Stimulated activated naive CD8-positive, alpha-beta T cell treated with anti-CD3 and anti-CD28 coated beads, Interleukin-15, Interleukin-2, amounts not matched to agents 100 U/mL and 50 U/mL, for 24 hours (primary cell): ENCODE measurements around the gene LCN15.
A peak's percentile ranks its signal among the peaks of the same experiment; 100 is the strongest.
"Not testable (repeated sequence)": the region's sequence is repeated elsewhere in the genome, so short reads cannot be mapped to it uniquely, and the experiment has no call there.

Experiments used
- ATAC-seq: fragments of 150-1000 bp; cut with Tn5 transposase; one replicate; pipeline ENCODE4 v1.10.0; 2021
- DNase-seq: peaks from one replicate; pipeline ENCODE4 v3.0.0; 2021

LCN15 gene

DNA sequence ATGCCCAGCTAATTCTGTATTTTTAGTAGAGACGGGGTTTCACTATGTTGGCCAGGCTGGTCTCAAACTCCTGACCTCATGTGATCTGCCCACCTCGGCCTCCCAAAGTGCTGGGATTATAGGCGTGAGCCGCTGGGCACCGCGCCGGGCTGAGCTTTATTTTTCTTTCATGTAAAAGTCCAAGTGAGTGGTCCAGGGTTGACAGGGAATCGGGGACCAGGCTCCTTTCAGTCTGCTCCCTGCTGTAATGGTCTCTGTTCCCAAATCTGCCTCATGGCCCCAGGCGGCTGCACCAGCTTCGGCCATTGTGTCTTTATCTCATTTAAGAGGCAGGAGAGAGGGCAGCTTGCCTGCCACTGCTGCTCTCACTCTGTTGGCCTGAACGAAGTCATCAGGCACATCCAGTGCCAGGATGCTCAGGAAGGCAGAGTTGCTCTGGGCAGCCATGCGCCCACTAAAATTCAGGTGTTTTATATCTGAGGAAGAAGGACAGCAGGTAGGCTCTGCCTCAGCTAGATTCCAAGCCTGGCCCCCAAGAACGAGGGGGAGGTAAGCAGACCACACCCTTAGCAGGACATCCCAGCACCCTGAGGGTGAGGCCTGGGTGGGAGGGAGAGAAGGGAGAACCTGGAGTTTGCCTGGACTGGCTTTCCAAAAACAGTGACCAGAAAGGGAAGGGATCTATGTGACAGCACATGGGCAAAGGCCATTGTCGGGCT lies 30.1 kb upstream of the LCN15 start:
- ATAC-seq = no peak
- DNase-seq = no peak

DNA sequence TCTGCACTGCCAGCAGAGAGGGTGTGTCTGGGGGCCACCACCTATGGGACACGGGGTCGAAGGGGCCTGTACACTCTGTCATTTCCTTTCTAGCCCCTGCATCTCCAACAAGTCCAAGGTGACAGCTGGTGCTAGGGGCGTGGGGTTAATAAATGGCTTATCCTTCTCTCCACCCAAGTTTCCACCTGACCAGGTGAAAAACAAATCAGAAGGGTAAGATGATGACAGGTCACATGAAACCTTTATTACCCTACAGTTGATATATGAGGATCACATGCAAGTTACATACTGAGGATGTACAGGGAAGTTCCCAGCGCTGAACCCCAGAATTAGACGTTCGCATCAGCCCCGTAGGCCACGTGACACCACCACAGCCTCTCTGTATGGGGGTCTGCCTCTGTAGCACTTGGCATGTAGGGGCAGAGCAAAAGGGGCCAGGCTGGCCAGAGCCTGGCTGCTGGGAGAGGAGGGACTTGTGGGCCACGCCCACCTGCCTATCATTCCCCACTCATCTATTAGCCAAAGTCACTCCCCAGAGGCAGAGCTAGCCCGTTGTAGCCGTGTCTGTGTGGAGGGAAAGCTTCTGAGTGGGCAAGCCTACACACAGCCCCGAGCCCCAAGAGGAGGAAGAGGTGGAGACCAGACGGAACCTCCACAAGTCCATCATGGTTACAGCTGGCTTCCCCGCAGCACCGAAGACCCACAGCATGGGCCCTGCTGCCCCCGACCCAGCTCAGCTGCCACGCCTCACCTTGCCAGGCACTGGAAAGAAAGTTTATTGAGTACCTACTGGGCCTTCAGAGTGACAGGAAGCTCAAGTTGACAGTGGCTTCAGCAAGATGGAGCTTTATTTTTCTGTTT lies 29.0 kb upstream of the LCN15 start:
- ATAC-seq = no peak
- DNase-seq = no peak

DNA sequence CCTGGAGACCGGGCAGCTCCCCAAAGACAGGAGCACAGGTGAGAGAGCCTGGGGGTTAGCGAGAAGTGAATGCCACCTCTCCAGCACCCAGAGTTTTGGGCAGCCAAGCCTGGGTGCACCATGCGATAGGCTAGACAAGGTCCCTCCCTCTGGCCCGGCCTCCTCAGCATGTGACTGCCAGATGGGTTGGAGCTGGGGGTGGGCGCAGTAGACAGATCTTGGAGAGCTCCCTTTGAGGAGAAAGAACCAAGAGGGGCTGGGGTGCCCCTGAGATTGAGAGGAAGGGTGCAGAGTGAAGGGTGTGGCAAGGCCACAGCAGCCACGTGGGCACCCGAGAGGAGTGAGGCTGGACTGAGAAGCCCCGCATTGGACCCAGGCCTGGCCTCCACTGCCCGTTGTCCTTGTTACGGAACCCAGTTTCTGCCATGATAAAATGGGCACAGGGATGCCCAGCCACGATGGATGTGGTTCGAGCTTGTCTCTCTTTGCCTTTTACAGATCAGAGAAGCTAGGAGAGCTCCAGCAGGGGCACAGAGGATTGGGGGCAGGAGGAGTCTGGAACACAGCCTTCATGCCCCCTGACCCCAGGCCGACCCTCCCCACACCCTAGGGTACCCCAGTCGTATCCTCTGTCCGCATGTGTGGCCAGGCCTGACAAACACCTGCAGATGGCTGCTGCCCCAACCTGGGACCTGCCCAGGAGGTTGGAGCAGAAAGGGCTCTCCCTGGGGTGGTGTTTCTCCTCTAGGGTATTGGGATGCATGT lies 28.2 kb upstream of the LCN15 start:
- no peak for ATAC-seq
- DNase-seq = no peak

DNA sequence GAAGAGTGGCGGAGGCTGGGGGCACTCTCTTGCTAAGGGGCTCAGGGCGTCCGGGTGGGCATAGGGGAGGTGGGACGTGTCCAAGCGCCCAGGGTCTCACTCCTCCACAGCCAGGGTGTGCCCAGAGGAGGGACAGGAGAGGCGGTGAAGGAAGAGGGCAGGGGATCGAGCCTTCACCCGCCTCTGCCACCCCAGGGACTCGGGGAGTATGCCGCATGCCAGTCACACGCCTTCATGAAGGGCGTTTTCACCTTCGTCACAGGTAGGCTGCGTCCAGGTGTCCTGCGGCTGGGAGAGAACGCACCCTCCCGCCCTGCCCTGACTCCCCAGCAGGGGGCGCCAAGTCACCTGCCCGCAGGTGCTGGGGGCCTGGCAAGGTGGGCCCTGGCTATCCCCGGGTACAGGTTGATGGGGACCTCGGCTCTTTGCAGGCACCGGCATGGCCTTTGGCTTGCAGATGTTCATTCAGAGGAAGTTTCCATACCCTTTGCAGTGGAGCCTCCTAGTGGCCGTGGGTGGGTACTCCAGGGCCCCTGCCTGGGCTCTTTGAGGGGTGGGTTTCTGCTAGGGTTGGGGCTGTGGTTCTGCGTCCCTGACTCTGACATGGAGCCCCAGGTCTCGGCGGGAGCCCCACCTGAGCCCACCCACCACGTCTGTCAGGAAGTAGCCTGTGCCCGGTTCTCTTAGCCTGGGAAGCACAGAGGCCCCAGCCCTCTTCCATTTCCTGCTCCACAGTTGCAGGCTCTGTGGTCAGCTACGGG lies 27.4 kb upstream of the LCN15 start:
- peak; percentile 73 for DNase-seq
- peak; percentile 0 for ATAC-seq

DNA sequence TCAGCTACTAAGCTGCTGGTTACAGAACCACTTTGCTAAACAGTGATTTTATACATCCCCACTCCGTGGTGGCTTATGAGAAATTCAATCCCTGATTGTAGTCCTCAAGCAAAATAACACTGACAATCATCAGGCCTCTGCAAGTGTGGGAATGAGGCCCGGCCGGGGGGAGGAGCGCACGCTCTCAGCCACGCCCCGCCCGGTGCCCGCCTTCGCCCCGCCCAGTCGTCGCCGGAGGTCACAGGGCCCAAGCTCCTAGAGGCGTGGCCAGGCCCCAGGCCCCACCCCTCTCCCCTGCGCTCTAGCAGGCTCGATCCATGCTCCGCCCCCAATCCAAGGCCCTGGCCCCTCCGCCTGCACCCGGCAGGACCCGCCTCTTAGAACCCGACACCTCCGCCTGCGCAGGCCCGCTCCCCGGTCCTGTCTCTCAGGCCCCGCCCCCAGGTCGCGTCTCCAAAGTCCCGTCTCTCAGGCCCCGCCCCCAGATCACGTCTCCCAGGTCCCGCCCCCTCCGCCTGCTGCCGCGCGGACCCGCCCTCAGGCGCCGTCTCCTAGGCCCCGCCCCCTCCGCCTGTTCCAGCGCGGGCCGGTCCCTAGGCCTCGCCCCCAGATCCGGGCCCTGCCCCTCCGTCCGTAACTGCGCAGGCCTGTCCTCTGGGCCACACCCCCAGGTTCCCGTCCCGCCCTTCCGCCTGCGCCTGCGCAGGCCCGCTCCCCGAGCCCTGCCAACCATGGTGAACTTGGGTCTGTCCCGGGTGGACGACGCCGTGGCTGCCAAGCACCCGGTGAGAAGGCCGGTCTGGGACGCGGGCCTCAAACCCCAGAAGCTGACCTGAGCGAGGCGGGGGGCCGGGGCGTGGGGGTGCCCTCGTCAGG lies 26.6 kb upstream of the LCN15 start, which contains the start of gene TMEM141:
TMEM141 (plus strand) TSS at position 705 of the 876 bp plus-strand sequence; CDS start at position 732, 27 bp downstream.
- DNase-seq = peak; percentile 100
- ATAC-seq = peak; percentile 95

DNA sequence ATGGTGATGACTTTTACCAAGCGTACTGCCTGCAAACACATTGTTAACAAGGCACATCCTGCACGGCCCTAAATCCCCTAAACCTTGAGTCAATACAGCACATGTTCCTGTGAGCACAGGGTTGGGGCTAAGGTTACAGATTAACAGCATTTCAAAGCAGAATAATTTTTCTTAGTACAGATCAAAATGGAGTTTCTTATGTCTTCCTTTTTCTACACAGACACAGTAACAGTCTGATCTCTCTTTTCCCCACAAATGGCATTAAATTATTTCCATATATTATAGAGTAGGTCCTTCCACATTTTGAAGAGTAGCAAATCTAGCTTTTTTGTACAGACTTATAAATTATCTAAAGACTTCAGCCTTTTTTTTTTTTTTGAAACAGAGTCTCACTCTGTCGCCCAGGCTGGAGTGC lies 25.2 kb upstream of the LCN15 start:
- DNase-seq (no peak), ATAC-seq (no peak)

DNA sequence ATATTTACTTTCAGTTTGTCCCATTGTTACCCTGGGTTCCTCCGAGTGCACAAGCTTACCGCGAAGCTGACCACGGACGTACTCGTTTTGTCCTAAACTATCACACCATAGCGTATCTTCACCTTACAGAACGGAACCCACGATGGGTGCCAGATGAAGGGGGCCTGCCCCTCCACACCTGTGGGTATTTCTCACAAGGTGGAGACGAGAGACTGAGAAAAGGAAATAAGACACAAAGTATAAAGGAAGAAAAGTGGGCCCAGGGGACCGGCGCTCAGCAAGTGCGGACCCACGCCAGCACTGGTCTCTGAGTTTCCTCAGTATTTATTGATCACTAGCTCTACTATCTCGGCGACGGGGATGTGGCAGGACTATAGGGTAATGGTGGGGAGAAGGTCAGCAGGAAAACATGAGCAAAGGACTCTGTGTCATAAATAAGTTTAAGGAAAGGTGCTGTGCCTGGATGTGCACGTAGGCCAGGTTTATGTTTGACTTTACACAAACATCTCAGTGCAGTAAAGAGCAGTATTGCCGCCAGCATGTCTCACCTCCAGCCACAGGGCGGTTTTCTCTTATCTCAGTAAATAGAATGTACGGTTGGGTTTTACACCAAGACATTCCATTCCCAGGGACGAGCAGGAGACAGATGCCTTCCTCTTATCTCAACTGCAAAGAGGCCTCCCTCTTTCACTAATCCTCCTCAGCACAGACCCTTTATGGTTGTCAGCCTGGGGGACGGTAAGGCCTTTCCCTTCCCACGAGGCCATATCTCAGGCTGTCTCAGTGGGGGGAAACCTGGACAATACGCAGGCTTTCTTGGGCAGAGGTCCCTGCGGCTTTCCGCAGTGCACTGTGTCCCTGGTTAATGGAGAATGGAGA lies 24.6 kb upstream of the LCN15 start:
- ATAC-seq, DNase-seq: not testable (repeated sequence)

DNA sequence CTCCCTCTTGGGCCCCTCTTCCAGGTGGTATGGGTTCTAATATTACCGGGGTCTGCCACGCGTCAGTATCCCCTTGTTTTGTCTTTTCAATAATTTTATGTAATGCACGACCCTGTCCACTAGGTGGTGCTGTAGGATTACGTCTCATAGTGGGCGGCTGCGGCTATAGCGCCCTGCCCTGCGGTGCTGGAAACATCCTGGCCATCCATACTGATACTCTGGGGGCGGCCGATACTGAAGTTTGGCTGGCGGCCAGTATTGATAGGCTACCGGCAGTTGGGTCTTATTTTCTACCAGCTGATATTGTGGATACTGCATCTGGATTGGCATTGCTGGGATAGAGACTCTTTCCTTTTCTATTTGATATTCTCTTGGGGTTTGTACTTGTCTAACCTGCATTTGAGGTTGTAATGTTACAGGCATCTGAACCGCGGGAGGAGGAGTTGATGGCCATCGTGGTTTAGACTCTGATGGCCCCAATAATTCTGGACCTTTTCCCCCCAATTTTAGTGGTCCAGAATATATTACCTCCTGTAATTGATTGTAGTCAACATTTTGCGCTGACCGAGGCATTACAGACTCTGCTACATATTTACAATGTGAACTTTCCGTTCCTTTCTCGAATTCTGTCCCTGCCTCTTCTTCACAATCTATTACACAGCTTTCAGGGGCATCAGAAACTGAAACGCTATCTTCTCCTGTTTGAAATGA lies 23.5 kb upstream of the LCN15 start:
- ATAC-seq = no peak
- DNase-seq = peak; percentile 79

DNA sequence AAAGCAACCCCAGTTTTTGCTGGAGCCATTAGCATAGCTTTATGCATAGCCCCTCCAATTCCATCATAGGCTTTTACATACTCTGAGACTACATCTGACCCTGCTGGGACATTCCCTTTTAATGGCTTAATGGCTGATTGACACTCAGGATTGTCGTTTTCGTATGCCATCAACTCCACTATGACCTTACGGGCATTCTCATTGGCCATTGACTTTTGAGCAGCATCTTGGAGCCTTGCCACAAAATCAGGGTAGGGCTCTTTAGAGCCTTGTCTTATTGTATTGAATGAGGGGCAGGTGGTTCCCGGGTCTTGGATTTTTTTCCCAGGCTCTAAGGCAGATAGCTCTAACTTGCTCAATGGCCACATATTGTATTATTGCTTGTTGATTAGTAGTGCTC lies 22.7 kb upstream of the LCN15 start:
- not testable (repeated sequence) for ATAC-seq, DNase-seq

DNA sequence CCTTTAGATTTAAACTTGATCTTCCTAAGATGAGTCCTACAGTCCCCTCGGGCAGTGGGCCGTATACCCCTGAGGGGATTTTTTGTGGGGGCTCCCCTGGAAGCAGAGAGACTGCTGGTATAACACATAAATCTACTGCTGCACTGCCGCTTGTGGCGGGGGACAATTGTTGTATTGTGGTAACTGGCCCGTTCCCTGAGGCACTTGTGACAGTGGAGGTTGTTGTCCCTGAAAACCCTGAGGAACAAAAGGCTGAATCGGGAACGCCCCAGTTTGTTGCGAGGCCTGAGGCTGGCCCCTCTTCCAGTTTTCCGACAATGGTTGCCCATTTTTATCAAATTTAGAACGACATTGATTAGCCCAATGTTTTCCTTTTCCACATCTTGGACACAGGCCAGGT lies 22.1 kb upstream of the LCN15 start:
- DNase-seq = no peak
- ATAC-seq = no peak

DNA sequence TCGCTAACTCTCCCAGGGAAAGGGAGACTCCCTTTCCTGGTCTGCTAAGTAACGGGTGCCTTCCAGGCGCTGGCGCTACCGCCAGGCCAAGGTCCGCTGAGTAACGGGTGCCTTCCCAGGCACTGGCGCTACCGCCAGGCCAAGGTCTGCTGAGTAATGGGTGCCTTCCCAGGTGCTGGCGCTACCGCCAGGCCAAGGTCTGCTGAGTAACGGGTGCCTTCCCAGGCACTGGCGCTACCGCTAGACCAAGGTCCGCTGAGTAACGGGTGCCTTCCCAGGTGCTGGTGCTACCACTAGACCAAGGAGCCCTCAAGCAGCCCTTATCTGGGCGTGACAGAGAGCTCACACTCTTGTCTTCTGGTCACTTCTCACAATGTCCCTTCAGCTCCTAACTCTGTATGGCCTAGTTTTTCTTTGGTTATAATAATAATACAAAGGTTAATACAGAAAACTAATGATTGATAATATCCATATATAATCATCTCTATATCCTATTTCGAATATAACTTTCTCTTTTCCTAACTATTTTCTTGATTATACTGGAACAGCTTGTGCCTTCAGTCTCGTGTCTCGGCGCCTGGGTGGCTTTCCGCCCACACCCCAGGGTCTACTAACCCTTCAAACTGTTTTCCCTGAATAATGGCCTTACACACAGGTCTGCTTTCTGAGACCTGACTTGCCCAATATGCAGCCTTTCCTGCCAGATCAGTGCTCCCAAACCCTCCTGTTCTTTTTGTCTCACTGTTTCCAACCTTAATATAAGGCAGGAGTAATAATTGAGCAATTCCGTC lies 21.4 kb upstream of the LCN15 start:
- not testable (repeated sequence) for ATAC-seq, DNase-seq

DNA sequence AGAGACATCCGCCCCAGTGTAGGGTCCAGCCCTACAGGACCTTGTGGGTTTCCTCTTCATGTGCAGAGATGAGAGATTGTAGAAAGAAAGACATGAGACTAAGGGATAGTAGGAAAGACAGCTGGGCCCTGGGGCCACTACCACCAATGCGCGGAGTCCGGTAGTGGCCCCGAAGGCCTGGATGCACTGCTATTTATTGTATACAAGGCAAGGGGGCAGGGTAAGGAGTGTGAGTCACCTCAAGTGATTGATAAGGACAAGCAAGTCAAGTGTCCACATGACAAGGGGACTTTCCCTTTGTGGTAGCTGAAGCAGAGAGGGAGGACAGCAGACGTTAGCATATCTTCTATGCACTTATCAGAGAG lies 20.7 kb upstream of the LCN15 start:
- DNase-seq (no peak), ATAC-seq (peak; percentile 23)

DNA sequence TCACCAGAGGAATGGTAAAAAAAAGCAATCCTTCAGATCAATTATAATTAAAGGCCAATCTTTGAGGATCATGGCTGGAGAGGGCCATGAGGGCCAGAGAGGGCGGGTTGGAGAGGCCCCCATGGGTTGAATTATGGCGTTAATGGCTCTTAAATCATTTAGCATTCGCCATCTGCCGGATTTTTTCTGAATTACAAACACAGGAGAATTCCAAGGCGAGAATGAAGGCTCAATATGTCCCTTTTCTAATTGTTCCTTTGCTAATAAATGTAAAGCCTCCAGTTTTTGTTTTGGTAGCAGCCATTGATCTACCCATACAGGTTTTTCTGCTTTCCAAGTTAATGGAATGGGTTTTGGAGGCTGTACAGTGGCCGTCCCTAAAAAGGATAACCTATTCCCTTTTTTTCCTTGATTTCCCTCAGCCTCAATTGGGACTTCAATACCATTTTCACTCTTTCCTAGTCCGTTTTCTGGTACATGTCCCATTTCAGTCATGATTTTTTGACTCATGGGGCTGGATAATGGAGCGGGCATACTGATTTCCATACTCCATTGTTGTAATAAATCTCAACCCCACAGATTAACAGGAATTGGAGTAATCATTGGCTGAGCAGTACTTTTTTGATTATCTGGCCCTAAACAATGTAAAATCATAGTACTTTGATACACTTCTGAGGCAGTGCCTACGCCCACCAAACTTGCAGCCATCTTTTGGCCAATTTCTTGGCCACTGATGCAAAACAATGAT lies 20.1 kb upstream of the LCN15 start:
- DNase-seq = no peak
- ATAC-seq = no peak

DNA sequence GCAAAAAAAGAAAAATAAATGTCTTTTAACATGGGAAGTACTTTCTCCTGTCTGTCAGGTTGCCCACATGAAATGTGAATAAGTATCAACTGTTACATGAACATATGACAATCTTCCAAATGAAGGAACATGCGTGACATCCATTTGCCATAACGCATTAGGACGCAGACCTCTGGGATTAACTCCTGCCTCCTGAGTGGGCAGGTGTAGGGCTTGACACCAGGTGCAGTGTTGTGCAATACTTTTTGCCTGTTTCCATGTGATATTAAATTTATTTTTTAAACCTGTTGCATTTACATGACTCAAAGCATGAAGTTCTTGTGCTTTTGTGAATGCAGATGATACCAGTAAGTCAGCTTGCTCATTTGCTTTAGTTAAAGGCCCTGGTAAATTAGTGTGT lies 18.1 kb upstream of the LCN15 start:
- DNase-seq (no peak), ATAC-seq (no peak)

DNA sequence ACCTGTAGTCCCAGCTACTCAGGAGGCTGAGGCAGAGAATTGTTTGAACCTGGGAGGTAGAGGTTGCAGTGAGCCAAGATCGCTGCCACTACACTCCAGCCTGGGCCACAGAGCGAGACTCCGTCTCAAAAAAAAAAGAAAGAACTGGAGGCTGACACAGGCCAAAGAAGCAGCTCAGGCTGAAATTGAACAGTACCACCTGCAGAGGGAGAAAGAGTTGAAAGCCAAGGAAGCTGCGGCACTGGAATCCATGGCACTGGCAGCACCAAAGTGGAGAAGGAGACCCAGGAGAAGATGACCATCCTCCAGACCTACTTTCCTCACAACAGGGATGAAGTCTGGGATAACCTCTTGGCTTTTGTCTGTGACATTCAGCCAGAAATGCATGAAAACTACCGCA lies 15.5 kb upstream of the LCN15 start:
- ATAC-seq (no peak), DNase-seq (no peak)

DNA sequence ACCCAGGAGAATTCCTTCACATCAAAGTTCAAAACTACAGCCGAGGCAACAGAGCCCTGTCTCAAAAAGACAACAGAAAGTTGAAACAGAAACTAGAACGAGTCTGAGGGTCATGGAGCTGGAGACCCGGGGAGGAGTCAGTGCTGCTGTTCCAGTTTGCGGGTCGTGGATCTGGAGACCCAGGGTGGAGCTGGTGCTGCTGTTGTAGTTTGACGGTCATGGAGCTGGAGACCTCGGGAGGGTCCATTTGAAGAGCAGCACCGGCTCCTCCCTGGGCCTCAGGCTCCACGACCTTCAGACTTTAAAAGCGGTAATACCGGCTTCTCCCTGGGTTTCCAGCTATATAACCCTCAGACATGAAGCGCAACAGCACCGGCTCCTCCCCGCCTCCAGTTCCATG lies 13.0 kb upstream of the LCN15 start:
- DNase-seq = no peak
- ATAC-seq = no peak

DNA sequence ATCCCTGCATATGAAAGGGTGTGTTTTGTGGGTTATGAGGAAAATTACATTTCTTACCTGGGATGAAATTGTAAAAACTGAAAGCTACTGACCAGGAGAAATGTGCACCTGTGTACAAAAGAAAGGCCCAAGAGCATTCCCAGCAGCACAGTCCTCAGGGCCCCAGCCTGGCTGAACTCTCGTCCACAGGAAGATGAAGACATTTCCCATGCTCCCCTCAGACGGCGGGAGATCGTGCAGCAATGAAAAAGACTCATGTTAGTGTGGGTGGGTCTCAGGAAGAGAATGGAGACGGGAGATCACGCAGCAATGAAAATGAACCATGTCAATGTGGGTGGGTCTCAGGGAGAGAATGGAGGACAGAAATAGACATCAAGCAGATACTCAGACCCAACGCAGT lies 12.6 kb upstream of the LCN15 start:
- ATAC-seq (no peak), DNase-seq (no peak)

DNA sequence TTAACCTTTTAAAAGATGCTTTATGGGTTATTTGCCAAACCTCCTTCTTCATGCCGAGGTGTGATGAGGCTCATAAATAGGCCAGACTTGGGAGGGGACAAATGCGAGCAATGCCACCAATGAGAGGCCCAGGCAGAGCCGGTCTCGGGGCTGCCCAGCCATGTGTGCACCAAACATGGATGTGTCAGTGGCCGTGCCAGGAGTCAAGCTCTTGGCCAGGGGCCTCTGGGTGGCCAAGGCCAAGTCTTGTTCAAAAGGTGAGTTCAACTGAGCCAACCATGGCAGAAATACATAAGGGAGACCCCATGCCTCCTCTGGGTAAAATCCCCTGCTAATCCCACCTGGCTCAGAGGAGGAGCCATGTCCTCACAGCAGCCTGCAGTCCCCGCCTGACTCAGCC lies 10.9 kb upstream of the LCN15 start:
- DNase-seq (no peak), ATAC-seq (no peak)
